DMS153 (cell line): Measurements from ENCODE around the gene DAPK1.
"Not testable (repeated sequence)": the region's sequence is repeated elsewhere in the genome, so short reads cannot be mapped to it uniquely, and the experiment has no call there.

Experiments used
- DNase-seq: peaks from one replicate; lab custom pipeline; 2025; lab: John Stamatoyannopoulos, UW

The DAPK1 gene

DNA sequence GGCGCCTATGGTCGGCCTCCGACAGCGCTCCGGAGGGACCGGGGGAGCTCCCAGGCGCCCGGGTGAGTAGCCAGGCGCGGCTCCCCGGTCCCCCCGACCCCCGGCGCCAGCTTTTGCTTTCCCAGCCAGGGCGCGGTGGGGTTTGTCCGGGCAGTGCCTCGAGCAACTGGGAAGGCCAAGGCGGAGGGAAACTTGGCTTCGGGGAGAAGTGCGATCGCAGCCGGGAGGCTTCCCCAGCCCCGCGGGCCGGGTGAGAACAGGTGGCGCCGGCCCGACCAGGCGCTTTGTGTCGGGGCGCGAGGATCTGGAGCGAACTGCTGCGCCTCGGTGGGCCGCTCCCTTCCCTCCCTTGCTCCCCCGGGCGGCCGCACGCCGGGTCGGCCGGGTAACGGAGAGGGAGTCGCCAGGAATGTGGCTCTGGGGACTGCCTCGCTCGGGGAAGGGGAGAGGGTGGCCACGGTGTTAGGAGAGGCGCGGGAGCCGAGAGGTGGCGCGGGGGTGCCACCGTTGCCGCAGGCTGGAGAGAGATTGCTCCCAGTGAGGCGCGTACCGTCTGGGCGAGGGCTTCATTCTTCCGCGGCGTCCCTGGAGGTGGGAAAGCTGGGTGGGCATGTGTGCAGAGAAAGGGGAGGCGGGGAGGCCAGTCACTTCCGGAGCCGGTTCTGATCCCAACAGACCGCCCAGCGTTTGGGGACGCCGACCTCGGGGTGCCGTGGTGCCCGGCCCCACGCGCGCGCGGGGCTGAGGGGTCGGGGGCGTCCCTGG, 561 bp downstream of the DAPK1 start:
- DNase-seq = no peak

DNA sequence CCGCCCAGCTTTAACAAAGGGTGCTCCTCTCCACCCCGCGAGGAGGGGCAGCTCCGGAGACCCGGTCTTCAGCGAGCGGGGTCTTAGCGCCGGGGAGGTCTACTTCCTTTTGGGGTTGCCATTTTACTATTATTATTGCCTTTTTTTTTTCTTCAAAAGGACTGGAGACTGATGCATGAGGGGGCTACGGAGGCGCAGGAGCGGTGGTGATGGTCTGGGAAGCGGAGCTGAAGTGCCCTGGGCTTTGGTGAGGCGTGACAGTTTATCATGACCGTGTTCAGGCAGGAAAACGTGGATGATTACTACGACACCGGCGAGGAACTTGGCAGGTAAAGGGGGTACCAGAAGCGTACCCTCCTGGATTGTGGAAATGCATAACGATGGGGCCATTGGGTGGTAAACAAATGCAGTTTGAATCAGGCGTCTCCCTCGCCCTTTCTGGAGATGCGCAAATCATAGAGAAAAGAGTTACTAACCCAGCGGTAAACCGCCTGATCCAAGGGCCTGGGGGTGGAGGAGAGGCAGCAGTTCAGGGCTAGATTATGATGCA, 1.2 kb downstream of the DAPK1 start:
- no peak for DNase-seq

DNA sequence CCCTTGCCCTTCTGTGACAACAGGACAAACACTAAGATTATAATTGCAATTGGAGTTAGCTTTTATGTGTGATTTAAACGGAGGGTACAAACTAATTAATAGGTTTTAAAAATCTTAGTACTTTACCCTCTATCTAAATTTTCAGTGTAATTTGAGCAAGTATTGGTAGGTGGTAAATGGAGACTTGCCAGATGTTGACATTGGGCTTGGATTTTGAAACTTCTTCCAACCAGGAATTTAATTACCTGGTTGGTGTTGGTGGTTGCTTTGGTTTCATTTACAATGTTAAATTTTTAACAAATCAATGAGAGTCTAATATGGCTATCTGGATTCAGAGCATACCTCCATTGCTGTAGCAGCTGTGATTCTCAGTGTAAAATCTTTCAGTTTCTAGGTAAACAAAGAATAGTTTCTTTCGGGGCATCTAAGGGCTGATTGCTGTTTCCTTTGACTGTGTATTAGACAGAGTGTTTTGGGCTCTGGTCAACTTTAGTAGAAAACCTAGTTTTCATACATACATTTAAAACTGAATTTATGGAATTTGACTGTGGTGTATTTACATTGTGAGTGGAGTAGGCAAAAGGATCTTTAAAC, 1.9 kb downstream of the DAPK1 start:
- DNase-seq = no peak

DNA sequence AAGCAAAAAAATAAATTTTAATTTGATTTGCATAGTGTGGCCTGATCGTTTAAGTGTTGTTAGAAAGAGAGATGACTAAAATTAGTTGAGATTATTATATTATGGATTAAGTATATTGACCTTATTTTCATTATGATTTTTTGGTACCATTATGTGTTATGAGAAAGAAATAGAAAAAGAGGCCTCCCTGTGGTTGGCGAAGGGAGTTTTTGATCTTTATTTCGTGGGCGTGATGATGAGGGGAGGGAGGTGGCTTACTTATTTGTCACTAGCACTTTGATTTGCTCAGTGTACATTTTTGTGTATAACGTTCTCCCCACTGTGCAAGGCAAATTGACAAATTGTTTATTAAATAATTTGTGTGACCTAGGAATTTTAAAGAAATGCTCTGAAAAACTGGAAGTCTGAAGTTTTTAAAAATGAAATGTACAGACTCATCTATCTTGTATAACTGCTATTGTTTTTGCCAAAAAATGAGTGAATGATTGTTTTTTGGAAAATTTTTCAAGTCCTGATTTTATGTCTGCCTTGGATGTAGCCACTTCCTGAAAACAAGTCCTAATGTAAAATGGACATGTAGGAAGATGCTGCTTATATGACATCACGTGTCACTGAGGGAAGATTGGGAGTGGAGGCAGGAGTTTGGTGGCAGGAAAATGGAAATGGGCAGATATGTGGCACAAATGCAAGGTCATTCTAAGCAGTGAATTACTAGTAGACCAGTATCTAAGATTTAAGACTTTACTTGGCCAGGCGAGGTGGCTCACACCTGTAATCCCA, 3.0 kb downstream of the DAPK1 start:
- no peak for DNase-seq

DNA sequence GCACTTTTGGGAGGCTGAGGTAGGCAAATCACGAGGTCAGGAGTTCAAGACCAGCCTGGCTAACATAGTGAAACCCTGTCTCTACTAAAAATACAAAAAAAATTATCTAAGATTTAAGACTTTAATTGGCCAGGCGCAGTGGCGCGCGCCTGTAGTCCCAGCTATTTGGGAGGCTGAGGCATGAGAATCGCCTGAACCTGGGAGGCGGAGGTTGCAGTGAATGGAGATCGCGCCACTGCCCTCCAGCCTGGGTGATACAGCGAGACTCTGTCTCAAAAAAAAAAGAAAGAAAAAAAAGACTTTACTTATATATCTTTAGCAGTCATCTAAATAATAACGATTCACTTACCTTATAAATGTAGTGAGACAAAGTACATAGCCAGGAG, 3.6 kb downstream of the DAPK1 start:
- DNase-seq = not testable (repeated sequence)

DNA sequence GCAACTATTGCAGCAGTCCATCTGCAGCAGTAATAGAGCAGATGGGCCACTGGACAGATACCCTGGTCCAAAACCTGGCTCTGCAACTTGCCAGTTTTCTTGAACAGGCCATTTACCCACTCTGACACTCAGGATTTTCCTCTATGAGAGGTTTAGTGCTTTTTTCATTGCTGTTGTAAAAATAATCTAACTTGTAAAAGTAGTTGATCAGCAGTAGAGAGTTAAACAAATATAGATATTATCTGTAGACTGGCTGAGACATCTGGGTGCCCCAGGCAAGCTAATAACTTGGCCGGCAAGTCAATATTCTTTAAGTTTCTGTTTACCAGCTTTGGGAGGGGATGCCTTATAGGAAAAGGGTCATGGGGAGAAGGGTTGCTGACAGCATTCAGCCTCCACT, 4.1 kb downstream of the DAPK1 start:
- DNase-seq = no peak

DNA sequence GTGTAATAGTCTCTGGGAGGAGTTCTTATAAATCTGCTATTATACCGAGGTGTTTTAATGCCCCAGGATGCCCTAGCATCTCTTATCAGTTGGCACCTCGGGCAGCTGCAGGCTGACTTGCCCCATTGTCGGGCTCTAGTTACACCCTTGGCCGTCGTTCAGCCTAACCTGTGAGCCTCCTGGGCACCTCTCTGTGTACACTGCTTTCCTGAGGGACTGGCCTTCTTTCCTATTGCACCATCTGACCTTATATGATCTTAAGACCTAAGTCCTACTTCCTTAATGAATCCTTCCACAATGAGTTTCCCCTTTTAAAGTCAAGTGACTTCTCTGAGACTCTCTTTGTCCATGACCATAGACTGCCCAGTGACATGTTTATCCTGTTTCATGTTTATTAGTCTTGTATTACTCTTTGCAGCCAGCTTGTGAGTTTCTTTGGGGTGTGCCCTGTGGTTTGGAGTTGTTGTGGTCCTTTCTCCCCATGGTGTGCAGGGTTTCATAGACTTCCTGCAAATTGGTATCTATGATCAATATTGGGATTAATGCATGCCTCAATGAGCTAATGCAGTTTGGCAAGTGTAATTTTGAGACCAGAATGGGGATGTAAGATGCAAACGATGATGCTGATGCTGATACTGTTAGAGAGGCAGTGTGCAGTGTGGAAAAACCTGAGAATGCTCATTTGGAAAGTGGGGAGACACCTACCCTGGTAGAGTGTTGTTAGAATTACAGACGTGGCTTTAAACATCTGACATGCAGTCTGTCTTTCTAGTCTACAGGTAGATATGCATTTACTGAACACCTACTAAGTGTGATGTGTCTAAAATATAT, 4.9 kb downstream of the DAPK1 start:
- DNase-seq = no peak

DNA sequence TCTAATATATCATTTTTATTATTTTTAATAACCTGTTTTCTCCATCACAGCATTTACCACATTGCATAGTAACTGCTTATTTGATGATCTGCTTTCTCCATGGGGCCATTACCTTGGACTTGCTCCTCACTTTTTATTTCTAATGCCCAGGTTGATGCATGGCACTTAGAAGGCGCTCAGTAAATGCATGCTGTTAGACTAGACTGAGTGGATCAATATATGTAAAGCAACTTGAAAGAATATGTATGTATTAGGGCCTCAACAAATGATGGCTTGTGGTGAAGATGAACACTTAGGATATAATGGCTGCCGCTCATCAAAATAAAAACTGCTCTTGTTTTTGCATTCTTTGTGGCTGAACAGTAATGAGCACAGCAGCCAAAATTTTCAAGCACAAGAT, 5.8 kb downstream of the DAPK1 start:
- DNase-seq = no peak

DNA sequence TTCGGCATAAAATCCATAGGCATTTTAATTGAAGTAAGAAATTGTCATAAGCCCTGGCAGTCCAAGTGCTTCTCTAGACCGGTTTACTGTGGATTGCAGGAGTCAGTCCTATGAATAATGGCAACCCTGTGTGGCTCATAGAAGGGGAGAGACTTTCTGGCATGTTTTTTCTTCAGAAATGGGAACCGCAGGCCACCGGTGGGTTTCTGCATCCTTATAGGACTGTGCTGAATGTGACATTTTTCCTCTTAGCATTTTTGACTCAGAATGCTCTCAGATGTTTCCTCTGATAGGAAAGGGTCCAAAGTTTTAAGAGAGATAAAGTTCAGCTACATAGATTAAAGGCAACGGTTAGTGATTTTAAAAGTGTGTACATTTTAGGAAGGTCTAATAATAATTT, 6.3 kb downstream of the DAPK1 start:
- DNase-seq = no peak

DNA sequence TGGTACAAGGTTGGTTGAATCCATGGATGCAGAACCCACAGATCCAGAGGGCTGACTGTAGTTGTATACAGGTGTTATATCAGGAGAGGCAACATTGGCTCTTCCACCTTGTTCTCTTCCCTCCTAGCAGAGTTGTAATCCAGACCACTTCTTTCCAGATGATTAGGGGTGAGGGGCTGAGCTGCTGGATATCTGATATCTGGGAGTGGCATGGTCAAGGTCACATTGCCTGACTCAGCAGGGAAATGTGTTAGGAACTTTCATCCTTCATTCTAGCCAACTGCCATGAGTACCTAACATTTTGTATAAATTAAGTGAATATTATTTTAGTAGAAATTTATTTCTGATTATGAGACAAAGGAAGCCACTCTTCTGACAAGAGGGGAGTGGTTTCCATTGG, 7.3 kb downstream of the DAPK1 start:
- no peak for DNase-seq

DNA sequence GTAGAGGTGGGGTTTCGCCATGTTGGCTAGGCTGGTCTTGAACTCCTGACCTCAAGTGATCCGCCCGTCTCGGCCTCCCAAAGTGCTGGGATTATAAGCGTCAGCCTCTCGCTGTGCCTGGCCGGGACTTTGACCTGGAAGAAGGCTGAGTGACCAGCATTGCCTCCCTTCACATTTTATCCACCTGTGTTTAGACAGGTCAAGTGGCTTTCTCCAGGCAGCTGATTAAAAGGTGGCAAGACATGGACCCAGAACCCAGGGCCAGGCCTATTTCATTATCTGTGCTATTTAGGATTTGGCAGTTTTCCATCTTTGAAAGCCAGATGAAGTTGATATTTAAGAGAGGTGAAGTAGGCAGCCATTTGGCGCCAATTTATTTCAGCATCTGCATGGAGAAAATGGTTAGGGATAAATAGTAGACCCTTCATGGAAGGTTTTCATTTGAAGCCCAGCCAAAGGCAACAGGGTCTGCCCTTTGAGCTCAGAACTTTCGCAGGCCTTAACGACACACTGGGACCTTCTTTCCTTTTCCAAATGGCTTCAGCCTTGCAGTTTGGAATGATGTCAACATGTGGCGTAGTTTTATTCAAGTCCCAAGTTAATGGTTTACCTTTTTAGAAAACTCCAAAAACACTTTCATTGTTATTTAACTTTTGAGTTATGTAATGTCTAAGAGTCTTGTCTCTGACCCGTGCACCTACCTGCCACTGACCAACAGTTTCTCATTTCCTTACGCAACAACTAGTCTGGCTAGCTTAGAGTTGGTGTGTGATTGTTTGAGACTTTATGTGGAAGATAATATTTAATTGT, 8.4 kb downstream of the DAPK1 start:
- DNase-seq = no peak

DNA sequence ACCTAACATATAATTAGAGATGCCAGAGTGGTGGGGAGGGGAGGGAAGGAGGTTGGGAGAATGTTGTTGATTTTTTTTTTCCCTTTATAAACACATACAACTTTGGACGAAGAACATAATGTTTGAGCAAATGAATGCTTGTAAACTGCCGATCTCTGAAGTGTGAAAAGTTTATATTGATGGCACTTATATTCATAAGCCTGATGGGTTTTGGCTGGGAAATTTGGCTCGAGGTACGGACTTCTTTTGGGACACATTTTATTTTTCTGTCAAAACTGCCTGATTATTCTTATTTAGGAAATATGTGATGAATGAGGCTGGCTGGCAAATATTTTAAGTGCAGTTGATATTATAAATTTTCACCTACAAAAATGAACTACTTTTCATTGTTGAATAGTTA, 9.9 kb downstream of the DAPK1 start:
- no peak for DNase-seq

DNA sequence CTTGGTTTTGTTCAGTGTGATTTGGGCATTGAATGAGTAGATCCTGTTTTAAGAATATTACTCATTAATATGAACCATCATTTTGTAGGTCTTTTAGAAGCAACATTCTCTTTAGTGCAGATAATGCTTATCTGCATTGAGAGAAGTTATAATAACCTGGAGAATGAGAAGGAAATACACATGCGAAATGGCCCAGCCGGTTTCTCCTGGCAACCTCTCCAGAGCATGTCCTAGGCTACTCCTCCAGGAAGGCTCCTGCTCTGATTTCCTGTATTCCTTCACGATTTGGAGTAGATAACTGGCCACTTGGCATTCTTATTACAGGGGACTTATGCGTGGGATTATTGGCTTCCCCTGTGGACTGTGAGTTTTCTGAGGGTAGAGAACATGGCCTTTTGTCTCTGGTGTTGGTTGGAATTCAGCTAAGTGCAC, 12.6 kb downstream of the DAPK1 start:
- no peak for DNase-seq

DNA sequence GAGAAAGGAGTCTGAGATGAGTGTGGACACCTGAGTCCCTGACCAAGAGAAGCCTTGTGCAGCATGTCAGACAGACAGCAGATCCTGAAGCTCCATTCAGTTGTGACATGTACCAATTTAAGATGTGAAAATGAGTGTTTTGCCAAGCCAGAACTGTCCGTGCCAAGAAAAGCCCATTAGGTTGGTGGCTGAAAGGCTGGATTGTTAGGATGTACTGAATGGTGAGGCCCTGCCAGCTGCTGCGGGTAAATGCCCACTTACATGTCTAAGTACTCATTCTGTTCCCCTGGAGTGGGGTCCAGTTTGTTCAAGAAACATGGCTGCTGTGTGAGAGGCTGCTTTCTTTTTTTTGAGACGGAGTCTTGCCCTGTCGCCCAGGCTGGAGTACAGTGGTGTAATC, 14.6 kb downstream of the DAPK1 start:
- no peak for DNase-seq

DNA sequence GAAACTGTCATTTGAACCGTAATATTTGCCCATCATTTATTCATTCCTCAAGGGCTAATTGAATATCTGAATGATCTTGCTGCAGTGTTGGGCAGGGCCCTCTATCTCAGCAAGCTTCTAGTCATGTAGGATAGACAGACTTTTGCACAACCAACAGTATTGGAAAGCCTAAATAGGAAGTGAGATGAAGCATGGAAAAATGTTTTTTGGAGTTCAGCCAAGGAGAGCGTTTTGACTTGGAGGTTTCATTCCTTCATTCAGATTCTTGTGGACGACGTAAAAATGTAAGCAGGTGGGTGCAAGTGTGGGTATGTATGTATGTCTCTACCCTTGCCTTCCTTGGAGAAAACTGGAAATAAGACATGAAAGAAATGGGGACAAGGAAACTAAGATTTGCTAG, 15.5 kb downstream of the DAPK1 start:
- DNase-seq = no peak

DNA sequence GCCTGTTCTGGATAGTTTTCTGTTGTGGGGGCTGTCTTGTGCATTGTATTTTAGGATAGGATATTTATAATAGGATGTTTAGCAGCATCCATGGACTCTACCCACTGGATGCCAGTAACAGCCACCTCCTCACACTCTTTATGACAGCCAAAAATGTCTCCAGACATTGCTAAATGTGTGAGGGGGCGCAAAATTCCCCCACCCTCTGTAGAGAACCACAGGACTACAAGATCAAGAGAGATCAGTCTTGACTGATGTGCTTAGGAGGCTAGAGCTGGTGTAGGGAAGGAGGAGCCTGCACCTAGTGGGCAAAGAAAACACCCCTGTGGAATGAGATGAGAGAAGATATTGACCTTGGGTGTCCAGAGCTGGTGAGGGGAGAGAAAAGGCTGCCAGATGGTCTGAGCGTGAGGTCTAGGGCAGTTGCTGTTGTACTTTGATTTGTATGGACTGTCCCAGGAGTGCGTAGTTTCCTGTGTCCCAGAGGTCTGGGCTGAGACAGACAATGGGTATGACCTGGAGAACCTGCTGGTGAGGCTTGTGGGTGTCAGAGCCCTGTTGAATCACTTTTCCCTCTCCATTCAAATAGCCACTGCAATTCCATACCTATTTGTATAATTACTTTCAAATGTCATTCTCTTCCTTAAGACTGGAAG, 16.3 kb downstream of the DAPK1 start:
- DNase-seq = no peak

DNA sequence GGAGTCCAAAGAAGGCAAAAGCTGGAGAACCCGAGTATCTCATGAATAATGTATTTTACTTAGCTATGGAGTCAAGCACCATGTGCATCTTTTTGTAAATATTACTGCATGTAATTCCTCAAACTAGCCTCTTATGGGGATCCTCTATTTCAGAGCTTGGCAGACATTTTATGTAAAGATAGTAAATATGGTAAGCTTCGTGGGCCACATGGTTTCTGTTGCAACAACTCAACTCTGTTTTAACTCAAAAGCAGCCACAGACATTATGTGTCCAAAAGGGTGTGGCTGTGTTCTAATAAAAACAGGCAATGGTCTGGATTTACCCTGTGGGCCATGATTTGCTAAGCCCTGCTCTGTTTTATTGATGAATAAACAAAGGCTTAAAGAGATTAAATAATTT, 17.3 kb downstream of the DAPK1 start:
- DNase-seq = no peak

DNA sequence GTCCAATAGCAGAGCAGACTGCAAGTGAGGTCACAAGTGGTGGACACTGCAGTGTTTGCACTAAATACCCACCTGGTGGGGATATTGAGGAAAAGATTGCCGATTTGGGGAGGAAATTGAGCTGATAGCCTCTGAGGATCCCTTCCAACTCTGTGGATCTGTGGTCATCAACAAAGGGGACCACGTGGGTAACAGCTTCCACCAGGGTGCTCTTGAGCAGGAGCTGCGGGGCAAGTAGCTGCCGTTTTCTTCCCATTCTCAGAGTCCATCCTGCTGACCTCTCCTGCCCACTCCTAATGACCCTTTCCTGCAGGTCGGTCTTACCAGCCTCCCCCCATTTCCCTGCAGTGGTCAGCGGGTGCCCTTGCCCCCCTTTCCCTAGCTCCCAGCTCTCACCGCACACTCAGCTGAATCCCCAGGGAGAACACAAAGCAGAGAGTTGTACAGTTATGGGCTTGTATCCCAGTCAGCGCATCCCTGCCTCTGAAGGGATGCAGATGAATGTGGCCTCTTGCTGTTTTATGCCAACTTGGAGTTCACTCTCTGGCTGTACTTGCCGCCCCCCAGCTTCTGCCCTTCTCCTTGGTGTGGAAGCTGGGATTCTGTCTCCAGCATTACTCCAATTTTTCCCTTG, 18.0 kb downstream of the DAPK1 start:
- DNase-seq = no peak

DNA sequence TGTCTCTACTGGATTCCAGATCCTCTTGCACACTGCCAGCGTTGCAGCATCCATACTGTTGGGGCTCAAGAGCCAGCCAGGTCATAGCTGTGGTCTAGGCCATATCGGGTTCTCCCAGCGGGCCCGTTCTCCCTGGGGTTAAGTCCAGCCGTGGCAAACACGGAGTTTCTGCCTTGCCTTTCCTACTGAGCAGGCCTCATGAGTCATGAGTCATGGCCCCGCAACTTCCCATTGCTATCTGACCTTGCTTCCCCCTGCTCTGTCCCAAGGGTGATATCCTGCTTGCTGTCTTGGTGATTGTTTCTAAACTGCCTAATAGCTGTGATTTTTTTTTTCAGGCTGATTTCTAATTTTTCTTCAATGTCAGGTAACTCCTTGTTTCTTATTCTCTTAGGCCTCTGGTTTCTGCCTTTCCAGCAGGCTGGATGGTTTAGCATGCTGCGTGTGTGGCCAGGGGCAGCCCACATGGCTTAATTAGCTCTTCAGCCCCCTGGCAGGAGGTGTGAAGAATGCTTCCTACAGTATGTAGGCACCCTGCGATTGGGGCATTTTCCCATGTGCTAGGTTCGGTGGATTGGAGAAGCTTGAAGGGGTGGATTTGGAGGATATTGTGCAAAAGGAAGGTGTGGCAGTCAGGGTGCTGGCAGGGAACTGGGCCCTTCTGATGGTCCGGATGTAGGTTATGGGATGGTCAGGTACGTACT, 18.7 kb downstream of the DAPK1 start:
- DNase-seq = no peak

DNA sequence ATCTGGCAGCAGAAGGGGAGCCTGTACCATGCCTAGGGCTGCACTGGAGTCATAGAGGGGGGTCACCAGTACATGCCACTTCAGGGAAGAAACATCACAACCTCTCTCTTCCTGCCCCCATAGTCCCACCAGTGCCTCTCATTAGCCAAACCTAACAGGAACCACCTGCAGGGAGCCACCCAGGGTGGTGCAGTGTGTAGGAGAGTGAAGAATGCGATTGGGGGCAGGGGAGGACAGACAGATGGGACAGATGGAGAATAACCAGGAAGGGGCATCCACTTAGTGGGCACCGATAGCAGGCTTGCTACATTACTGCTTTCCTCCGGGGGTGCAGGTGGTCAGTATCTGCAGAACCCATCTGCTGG, 19.2 kb downstream of the DAPK1 start:
- DNase-seq = no peak
